Activated CD4-positive, alpha-beta T cell treated with anti-CD3 and anti-CD28 coated beads for 36 hours (primary cell): ENCODE measurements around the gene RB1. TPM values are rescaled to one million over a fixed set of nuclear protein-coding genes. Genes with fewer than 3 reads are reported as not detected.

Source experiments
- ATAC-seq: fragments of 200-7000 bp; cut with Tn5 transposase; one replicate; pipeline ENCODE4 v1.10.0; 2021; ENCODE audit warnings: mild to moderate bottlenecking, moderate library complexity
- CTCF ChIA-PET: fragments of 350-600 bp; sonication (Branson Sonifier 250); formaldehyde crosslinking; loops from one replicate; lab custom pipeline; 2021; ENCODE audit warnings: antibody characterized with exemption; lab: Charles Lee
- POLR2A ChIA-PET: fragments of 350-600 bp; sonication (Branson Sonifier 250); formaldehyde crosslinking; loops from one replicate; lab custom pipeline; 2021; ENCODE audit warnings: antibody characterized with exemption, inconsistent platforms; lab: Charles Lee
- DNase-seq: peaks from one replicate; pipeline ENCODE4 v3.0.0-alpha.2; 2020
- H3K27ac Mint-ChIP-seq: one replicate; pipeline ENCODE4 v1.8.0; 2021; ENCODE audit warnings: mixed read lengths
- H3K27me3 Mint-ChIP-seq: one replicate; pipeline ENCODE4 v1.8.0; 2021; ENCODE audit warnings: mixed read lengths
- H3K36me3 Mint-ChIP-seq: one replicate; pipeline ENCODE4 v1.8.0; 2021; ENCODE audit warnings: low read depth, mixed read lengths
- H3K4me1 Mint-ChIP-seq: one replicate; pipeline ENCODE4 v1.8.0; 2021; ENCODE audit warnings: mixed read lengths
- H3K4me3 Mint-ChIP-seq: one replicate; pipeline ENCODE4 v1.8.0; 2021; ENCODE audit warnings: mild to moderate bottlenecking, moderate library complexity, mixed read lengths
- H3K9me3 Mint-ChIP-seq: one replicate; pipeline ENCODE4 v1.8.0; 2021; ENCODE audit warnings: low read depth, mixed read lengths
- intact Hi-C, 2 experiments: fragments of 100-400 bp; cut with DNase I in 1 of 2; cut with micrococcal nuclease in 1 of 2; formaldehyde crosslinking; loops; one replicate each; pipeline versions ENCODE4 v1.14.2 to v1.15.1; 2022 to 2024; cut with DNase I, micrococcal nuclease
- total RNA-seq, 2 experiments: library from RNA; stranded (reverse); gene quantifications; one replicate each; pipeline ENCODE4 v1.2.3, GENCODE V29; 2021

Gene RB1
- total RNA-seq, 2 experiments from 2014 or later = 26.9 to 32.8 TPM

- peaks cover 32% of the 10 kb centered on the region for H3K36me3 Mint-ChIP-seq
- no peaks in the 10 kb centered on the region for H3K27me3 Mint-ChIP-seq
- no peak for DNase-seq
- ChIA-PET CTCF (interaction anchor here (0.6 to 2.2 kb wide), 9 partner anchors 9 to 608 kb away, joined by 3 to 6 read pairs (median 3); partner anchors contain the start of gene MED4), POLR2A (no interaction called here)
- no peak overlapping the region for H3K4me3 Mint-ChIP-seq
- H3K9me3 Mint-ChIP-seq = no peaks in the 10 kb centered on the region
- intact Hi-C loops = no loop called here
- ATAC-seq = peak; percentile 76
- H3K27ac Mint-ChIP-seq = peak overlapping the region; percentile 0
- H3K4me1 Mint-ChIP-seq = peaks cover 45% of the 10 kb centered on the region
These were observed 37.4 kb upstream of the RB1 start for GRCh38 chr13:48266150-48266549.

- peaks cover 45% of the 10 kb centered on the region for H3K4me1 Mint-ChIP-seq
- intact Hi-C loops = no loop called here
- H3K36me3 Mint-ChIP-seq = peaks cover 31% of the 10 kb centered on the region
- H3K4me3 Mint-ChIP-seq = no peak overlapping the region
- H3K27ac Mint-ChIP-seq = no peak overlapping the region
- ChIA-PET POLR2A (no interaction called here), CTCF (interaction anchor here (0.6 to 2.2 kb wide), 8 partner anchors 10 to 607 kb away, joined by 3 to 5 read pairs (median 3); partner anchors contain the start of gene MED4)
- ATAC-seq (no peak), DNase-seq (no peak)
- H3K9me3 Mint-ChIP-seq = no peaks in the 10 kb centered on the region
- no peaks in the 10 kb centered on the region for H3K27me3 Mint-ChIP-seq
These were observed 36.6 kb upstream of the RB1 start for GRCh38 chr13:48266701-48267639.

GRCh38 chr13:48268019-48268418, 35.5 kb upstream of the RB1 start:
- Mint-ChIP-seq H3K4me1 (peaks cover 38% of the 10 kb centered on the region), H3K4me3 (no peak overlapping the region), H3K36me3 (peaks cover 21% of the 10 kb centered on the region), H3K27ac (no peak overlapping the region), H3K27me3 (no peaks in the 10 kb centered on the region), H3K9me3 (no peaks in the 10 kb centered on the region)
- no peak for DNase-seq
- ATAC-seq = no peak
- ChIA-PET POLR2A (no interaction called here), CTCF (no interaction called here)
- intact Hi-C loops = no loop called here

- peaks cover 10% of the 10 kb centered on the region for H3K36me3 Mint-ChIP-seq
- H3K27ac Mint-ChIP-seq = no peak overlapping the region
- H3K9me3 Mint-ChIP-seq = no peaks in the 10 kb centered on the region
- H3K4me1 Mint-ChIP-seq = peaks cover 11% of the 10 kb centered on the region
- H3K27me3 Mint-ChIP-seq = no peaks in the 10 kb centered on the region
- ChIA-PET POLR2A (no interaction called here), CTCF (interaction anchor here (1.0 kb wide), 1 partner anchor 38 kb away, joined by 3 read pairs; no protein-coding TSS in a partner anchor)
- no peak overlapping the region for H3K4me3 Mint-ChIP-seq
- intact Hi-C loops = no loop called here
- ATAC-seq (no peak), DNase-seq (no peak)
These were observed 30.2 kb upstream of the RB1 start for GRCh38 chr13:48273346-48273745.

GRCh38 chr13:48275507-48275906, 28.0 kb upstream of the RB1 start:
- H3K9me3 Mint-ChIP-seq = no peaks in the 10 kb centered on the region
- H3K36me3 Mint-ChIP-seq = peaks cover 1% of the 10 kb centered on the region
- ATAC-seq = no peak
- no peak overlapping the region for H3K27ac Mint-ChIP-seq
- H3K4me1 Mint-ChIP-seq = peaks cover 11% of the 10 kb centered on the region
- CTCF ChIA-PET = interaction anchor here (0.7 kb wide), 1 partner anchor 87 kb away, joined by 3 read pairs; no protein-coding TSS in a partner anchor
- no peak for DNase-seq
- POLR2A ChIA-PET = no interaction called here
- no peak overlapping the region for H3K4me3 Mint-ChIP-seq
- no peaks in the 10 kb centered on the region for H3K27me3 Mint-ChIP-seq
- intact Hi-C loops = no loop called here

- Mint-ChIP-seq H3K27ac (no peak overlapping the region), H3K4me3 (no peak overlapping the region), H3K36me3 (no peaks in the 10 kb centered on the region), H3K4me1 (peaks cover 7% of the 10 kb centered on the region), H3K27me3 (no peaks in the 10 kb centered on the region), H3K9me3 (no peaks in the 10 kb centered on the region)
- intact Hi-C loops = no loop called here
- ATAC-seq = no peak
- ChIA-PET POLR2A (no interaction called here), CTCF (interaction anchor here (0.7 kb wide), 1 partner anchor 261 kb away, joined by 3 read pairs; no protein-coding TSS in a partner anchor)
- DNase-seq = no peak
These were observed 24.7 kb upstream of the RB1 start for GRCh38 chr13:48278806-48279205.

- Mint-ChIP-seq H3K27me3 (no peaks in the 10 kb centered on the region), H3K9me3 (no peaks in the 10 kb centered on the region), H3K4me3 (no peak overlapping the region), H3K27ac (no peak overlapping the region), H3K36me3 (no peaks in the 10 kb centered on the region), H3K4me1 (no peaks in the 10 kb centered on the region)
- POLR2A ChIA-PET = no interaction called here
- DNase-seq = no peak
- CTCF ChIA-PET = no interaction called here
- intact Hi-C loops = no loop called here
- ATAC-seq = no peak
These were observed 22.0 kb upstream of the RB1 start for GRCh38 chr13:48281556-48281955.

- POLR2A ChIA-PET = no interaction called here
- intact Hi-C loops = loop anchor here in 1 of 2 experiments (5.0 kb wide), 1 partner anchor 34 kb away; no protein-coding TSS in a partner anchor
- Mint-ChIP-seq H3K27me3 (peaks cover 4% of the 10 kb centered on the region), H3K36me3 (peaks cover 2% of the 10 kb centered on the region), H3K27ac (no peak overlapping the region), H3K4me1 (no peaks in the 10 kb centered on the region), H3K4me3 (no peak overlapping the region), H3K9me3 (no peaks in the 10 kb centered on the region)
- CTCF ChIA-PET = interaction anchor here (0.6 to 1.7 kb wide), 3 partner anchors 11 to 290 kb away, joined by 3 to 4 read pairs (median 3); no protein-coding TSS in a partner anchor
- ATAC-seq (no peak), DNase-seq (no peak)
These were observed 11.8 kb upstream of the RB1 start for GRCh38 chr13:48291730-48292129.

GRCh38 chr13:48292650-48293049, 10.9 kb upstream of the RB1 start:
- Mint-ChIP-seq H3K4me3 (no peak overlapping the region), H3K27me3 (peaks cover 4% of the 10 kb centered on the region), H3K4me1 (no peaks in the 10 kb centered on the region), H3K9me3 (no peaks in the 10 kb centered on the region), H3K36me3 (peaks cover 2% of the 10 kb centered on the region), H3K27ac (no peak overlapping the region)
- ATAC-seq = no peak
- intact Hi-C loops = loop anchor here in 1 of 2 experiments (5.0 kb wide), 1 partner anchor 35 kb away; no protein-coding TSS in a partner anchor
- POLR2A ChIA-PET = interaction anchor here (0.5 kb wide), 1 partner anchor 12 kb away, joined by 5 read pairs; no protein-coding TSS in a partner anchor
- CTCF ChIA-PET = interaction anchor here (1.3 kb wide), 1 partner anchor 10 kb away, joined by 3 read pairs; no protein-coding TSS in a partner anchor
- no peak for DNase-seq

GRCh38 chr13:48294653-48295052, 8.9 kb upstream of the RB1 start:
- peaks cover 2% of the 10 kb centered on the region for H3K36me3 Mint-ChIP-seq
- ChIA-PET POLR2A (no interaction called here), CTCF (no interaction called here)
- no peak overlapping the region for H3K4me3 Mint-ChIP-seq
- ATAC-seq (no peak), DNase-seq (no peak)
- intact Hi-C loops = loop anchor here in 1 of 2 experiments (5.0 kb wide), 1 partner anchor 37 kb away; no protein-coding TSS in a partner anchor
- H3K4me1 Mint-ChIP-seq = no peaks in the 10 kb centered on the region
- no peaks in the 10 kb centered on the region for H3K9me3 Mint-ChIP-seq
- H3K27ac Mint-ChIP-seq = no peak overlapping the region
- peaks cover 3% of the 10 kb centered on the region for H3K27me3 Mint-ChIP-seq

- CTCF ChIA-PET = no interaction called here
- H3K4me1 Mint-ChIP-seq = no peaks in the 10 kb centered on the region
- no peaks in the 10 kb centered on the region for H3K9me3 Mint-ChIP-seq
- no peak for ATAC-seq
- intact Hi-C loops = no loop called here
- no peak for DNase-seq
- H3K27ac Mint-ChIP-seq = no peak overlapping the region
- POLR2A ChIA-PET = no interaction called here
- no peak overlapping the region for H3K4me3 Mint-ChIP-seq
- H3K36me3 Mint-ChIP-seq = peaks cover 2% of the 10 kb centered on the region
- peaks cover under 1% of the 10 kb centered on the region for H3K27me3 Mint-ChIP-seq
These were observed 8.3 kb upstream of the RB1 start for GRCh38 chr13:48295271-48295670.
